Activated T-cell treated with anti-CD3 and anti-CD28 coated beads, Interleukin-2, amount 50 U/mL, for 24 hours (primary cell): ENCODE measurements around the gene ASPHD2.
A peak's percentile ranks its signal among the peaks of the same experiment; 100 is the strongest.
"Not testable (repeated sequence)": the region's sequence is repeated elsewhere in the genome, so short reads cannot be mapped to it uniquely, and the experiment has no call there.

Experiments
- DNase-seq: peaks from one replicate; pipeline ENCODE4 v3.0.0-alpha.2; 2020
- H3K27ac Mint-ChIP-seq: 2 replicates; pipeline ENCODE4 v1.8.0; 2020; ENCODE audit warnings: mild to moderate bottlenecking, mixed read lengths
- H3K27me3 Mint-ChIP-seq: 2 replicates; pipeline ENCODE4 v1.8.0; 2020; ENCODE audit warnings: mixed read lengths
- H3K36me3 Mint-ChIP-seq: 2 replicates; pipeline ENCODE4 v1.8.0; 2020; ENCODE audit warnings: low read depth, mixed read lengths
- H3K4me1 Mint-ChIP-seq: 2 replicates; pipeline ENCODE4 v1.8.0; 2020; ENCODE audit warnings: low read depth, mixed read lengths
- H3K4me3 Mint-ChIP-seq: 2 replicates; pipeline ENCODE4 v1.8.0; 2020; ENCODE audit warnings: mild to moderate bottlenecking, moderate library complexity, mixed read lengths
- H3K9me3 Mint-ChIP-seq: 2 replicates; pipeline ENCODE4 v1.8.0; 2020; ENCODE audit warnings: mixed read lengths

The ASPHD2 gene

GRCh38 chr22:26432619-26433311 is 3.7 kb downstream of the ASPHD2 start:
- Mint-ChIP-seq H3K27me3 (no peaks in the 10 kb centered on the region), H3K9me3 (no peaks in the 10 kb centered on the region), H3K36me3 (peaks cover 55% of the 10 kb centered on the region), H3K4me1 (peaks cover 67% of the 10 kb centered on the region), H3K4me3 (no peak overlapping the region), H3K27ac (no peak overlapping the region)
- no peak for DNase-seq

DNA sequence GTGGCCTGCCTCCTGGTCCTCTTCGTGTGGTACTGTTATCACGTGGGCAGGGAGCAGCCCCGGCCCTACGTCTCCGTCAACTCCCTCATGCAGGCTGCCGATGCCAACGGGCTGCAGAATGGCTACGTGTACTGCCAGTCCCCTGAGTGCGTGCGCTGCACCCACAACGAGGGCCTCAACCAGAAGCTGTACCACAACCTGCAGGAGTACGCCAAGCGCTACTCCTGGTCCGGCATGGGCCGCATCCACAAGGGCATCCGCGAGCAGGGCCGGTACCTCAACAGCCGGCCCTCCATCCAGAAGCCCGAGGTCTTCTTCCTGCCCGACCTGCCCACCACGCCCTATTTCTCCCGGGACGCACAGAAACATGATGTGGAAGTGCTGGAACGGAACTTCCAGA is 4.7 kb downstream of the ASPHD2 start:
- no peaks in the 10 kb centered on the region for H3K27me3 Mint-ChIP-seq
- H3K36me3 Mint-ChIP-seq, result peaks cover 50% of the 10 kb centered on the region
- no peak overlapping the region for H3K27ac Mint-ChIP-seq

DNA sequence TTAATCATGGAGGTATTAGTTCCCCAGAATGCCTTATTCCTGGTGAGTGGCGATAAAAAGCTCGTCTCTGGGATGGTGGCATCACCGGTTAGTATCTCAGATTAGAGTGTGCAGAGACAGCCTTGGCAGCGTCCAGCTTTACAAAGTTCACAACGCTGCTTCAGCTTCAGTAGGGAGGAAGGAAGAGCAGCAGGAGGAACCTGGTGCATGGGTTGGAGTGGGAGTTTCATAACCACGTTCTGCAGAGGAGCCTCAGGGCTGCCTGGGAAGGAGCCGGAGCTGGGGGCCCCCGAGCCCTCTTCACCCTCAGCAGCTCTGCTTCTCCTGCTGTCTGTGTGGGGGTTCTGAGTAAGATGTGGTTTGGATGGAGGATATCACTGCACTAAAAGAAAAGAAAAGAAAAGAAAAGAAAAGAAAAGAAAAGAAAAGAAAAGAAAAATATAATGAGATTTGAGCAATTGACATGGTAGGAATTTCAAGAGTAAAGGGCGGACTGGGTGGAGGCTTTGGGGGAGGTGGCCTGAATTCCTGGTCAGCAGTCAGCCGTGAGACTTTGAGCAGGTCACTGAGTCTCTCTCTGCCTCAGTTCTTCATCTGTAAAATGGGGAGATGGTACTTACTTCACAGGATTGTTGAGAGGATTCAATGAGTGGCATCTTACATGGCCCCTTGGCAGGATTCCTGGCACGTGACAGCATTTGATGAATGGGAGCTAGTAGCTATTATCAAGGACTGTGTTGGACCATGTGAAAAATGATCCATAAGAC is 6.5 kb downstream of the ASPHD2 start:
- Mint-ChIP-seq H3K4me1 (peaks cover 48% of the 10 kb centered on the region), H3K36me3 (peaks cover 48% of the 10 kb centered on the region), H3K4me3 (no peak overlapping the region), H3K27ac (no peak overlapping the region), H3K27me3 (no peaks in the 10 kb centered on the region), H3K9me3 (no peaks in the 10 kb centered on the region)
- DNase-seq, result no peak

More for the DNA sequence above, 4.7 kb downstream of the ASPHD2 start:
- Mint-ChIP-seq H3K4me1 (peaks cover 58% of the 10 kb centered on the region), H3K4me3 (no peak overlapping the region), H3K9me3 (no peaks in the 10 kb centered on the region)
- no peak for DNase-seq

GRCh38 chr22:26436903-26437515 is 7.9 kb downstream of the ASPHD2 start:
- peak overlapping the region; percentile 22 for H3K27ac Mint-ChIP-seq
- H3K27me3 Mint-ChIP-seq, result no peaks in the 10 kb centered on the region
- no peak overlapping the region for H3K4me3 Mint-ChIP-seq
- H3K4me1 Mint-ChIP-seq, result peaks cover 33% of the 10 kb centered on the region
- H3K9me3 Mint-ChIP-seq, result no peaks in the 10 kb centered on the region
- peaks cover 55% of the 10 kb centered on the region for H3K36me3 Mint-ChIP-seq
- no peak for DNase-seq

- Mint-ChIP-seq H3K9me3 (no peaks in the 10 kb centered on the region), H3K36me3 (peaks cover 58% of the 10 kb centered on the region), H3K27ac (no peak overlapping the region), H3K4me3 (no peak overlapping the region), H3K4me1 (peaks cover 25% of the 10 kb centered on the region), H3K27me3 (no peaks in the 10 kb centered on the region)
- DNase-seq, result no peak
Observed at GRCh38 chr22:26437694-26438392, 8.8 kb downstream of the ASPHD2 start.

GRCh38 chr22:26438776-26439175 is 9.7 kb downstream of the ASPHD2 start:
- not testable (repeated sequence) for DNase-seq, H3K4me3 Mint-ChIP-seq, H3K9me3 Mint-ChIP-seq, H3K27me3 Mint-ChIP-seq, H3K27ac Mint-ChIP-seq
- peaks cover 24% of the 10 kb centered on the region for H3K4me1 Mint-ChIP-seq
- peaks cover 55% of the 10 kb centered on the region for H3K36me3 Mint-ChIP-seq

GRCh38 chr22:26439559-26439958 is 10.5 kb downstream of the ASPHD2 start:
- Mint-ChIP-seq H3K9me3 (no peaks in the 10 kb centered on the region), H3K4me1 (peaks cover 24% of the 10 kb centered on the region), H3K27me3 (no peaks in the 10 kb centered on the region), H3K27ac (no peak overlapping the region), H3K4me3 (no peak overlapping the region), H3K36me3 (peaks cover 54% of the 10 kb centered on the region)
- no peak for DNase-seq

DNA sequence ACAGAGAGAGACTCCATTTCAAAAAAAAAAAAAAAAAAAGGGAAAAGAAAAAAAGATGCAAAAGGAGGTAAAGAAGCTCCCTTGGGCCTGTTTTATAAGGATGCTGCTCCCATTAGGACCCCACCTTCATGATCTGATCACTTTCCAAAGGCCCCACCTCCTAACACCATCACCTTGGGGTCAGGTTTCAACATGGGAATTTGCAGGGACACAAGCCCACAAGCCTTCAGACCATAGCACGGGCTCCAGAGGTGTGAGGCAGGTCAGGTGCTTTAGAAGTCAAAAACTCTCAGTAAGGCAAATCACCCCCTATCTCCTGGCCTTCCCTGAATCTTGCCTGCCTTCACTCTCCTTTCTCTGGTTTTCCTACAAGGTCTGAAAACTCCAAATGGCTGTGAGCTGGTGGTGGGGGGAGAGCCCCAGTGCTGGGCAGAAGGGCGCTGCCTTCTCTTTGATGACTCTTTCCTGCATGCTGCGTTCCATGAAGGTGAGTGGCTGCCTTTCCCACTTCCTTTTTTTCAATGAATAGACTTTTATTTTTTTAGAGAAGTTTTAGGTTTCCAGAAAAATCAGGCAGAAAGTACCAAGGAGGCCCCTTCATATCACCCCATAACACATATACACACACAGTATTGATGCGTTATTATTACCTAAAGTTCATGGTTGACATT is 13.2 kb downstream of the ASPHD2 start:
- Mint-ChIP-seq H3K36me3 (peaks cover 36% of the 10 kb centered on the region), H3K4me1 (peaks cover 1% of the 10 kb centered on the region), H3K9me3 (no peaks in the 10 kb centered on the region), H3K27me3 (no peaks in the 10 kb centered on the region), H3K4me3 (no peak overlapping the region), H3K27ac (no peak overlapping the region)
- DNase-seq, result no peak

DNA sequence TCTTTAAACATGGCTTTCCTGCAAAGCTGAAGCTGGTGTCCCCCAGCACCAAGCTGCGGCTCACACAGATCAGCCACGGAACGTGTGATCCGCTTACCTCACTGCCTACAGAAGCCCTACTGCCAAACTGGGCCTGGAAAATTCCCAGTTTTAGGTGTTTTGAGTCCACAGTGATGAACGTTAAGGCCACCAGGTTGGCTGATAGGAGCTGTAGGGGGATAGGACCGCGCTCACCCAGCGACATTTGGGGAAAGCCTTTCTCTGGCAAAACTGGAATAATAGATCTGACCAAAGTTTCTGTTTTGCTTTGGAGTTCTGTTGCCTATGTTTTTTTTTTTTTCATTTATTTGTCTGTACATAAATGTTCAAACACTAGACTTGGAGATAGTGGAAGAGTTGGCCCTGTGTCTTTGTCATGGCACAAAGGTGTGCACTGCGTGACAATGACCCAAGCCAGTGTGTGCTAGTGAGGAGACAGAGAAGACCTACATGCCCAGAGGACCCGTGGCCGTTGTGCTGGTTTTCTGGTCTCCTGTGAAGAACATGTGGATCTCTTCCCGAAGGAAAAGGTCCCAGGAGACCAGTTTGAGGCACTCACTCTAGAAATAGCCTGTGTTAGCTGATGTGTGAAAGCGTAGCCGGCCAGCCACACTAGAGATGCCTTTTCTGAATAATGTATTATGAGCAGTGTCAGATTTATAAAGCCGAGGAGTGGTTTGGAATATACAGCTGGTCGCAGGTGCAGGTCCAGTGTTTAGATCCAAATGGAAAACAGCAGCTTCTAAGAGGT is 15.0 kb downstream of the ASPHD2 start:
- Mint-ChIP-seq H3K4me3 (no peak overlapping the region), H3K27me3 (no peaks in the 10 kb centered on the region), H3K4me1 (no peaks in the 10 kb centered on the region), H3K27ac (no peak overlapping the region), H3K36me3 (peaks cover 35% of the 10 kb centered on the region), H3K9me3 (no peaks in the 10 kb centered on the region)
- DNase-seq, result no peak

- Mint-ChIP-seq H3K9me3 (no peaks in the 10 kb centered on the region), H3K4me1 (no peaks in the 10 kb centered on the region), H3K27ac (no peak overlapping the region), H3K36me3 (peaks cover 36% of the 10 kb centered on the region), H3K4me3 (no peak overlapping the region), H3K27me3 (no peaks in the 10 kb centered on the region)
- DNase-seq, result no peak
Observed at GRCh38 chr22:26444777-26445176, 15.7 kb downstream of the ASPHD2 start.

GRCh38 chr22:26445577-26446275 is 16.7 kb downstream of the ASPHD2 start:
- H3K4me1 Mint-ChIP-seq, result no peaks in the 10 kb centered on the region
- no peak for DNase-seq
- H3K9me3 Mint-ChIP-seq, result no peaks in the 10 kb centered on the region
- no peak overlapping the region for H3K4me3 Mint-ChIP-seq
- H3K27me3 Mint-ChIP-seq, result no peaks in the 10 kb centered on the region
- H3K27ac Mint-ChIP-seq, result no peak overlapping the region
- H3K36me3 Mint-ChIP-seq, result peaks cover 42% of the 10 kb centered on the region

DNA sequence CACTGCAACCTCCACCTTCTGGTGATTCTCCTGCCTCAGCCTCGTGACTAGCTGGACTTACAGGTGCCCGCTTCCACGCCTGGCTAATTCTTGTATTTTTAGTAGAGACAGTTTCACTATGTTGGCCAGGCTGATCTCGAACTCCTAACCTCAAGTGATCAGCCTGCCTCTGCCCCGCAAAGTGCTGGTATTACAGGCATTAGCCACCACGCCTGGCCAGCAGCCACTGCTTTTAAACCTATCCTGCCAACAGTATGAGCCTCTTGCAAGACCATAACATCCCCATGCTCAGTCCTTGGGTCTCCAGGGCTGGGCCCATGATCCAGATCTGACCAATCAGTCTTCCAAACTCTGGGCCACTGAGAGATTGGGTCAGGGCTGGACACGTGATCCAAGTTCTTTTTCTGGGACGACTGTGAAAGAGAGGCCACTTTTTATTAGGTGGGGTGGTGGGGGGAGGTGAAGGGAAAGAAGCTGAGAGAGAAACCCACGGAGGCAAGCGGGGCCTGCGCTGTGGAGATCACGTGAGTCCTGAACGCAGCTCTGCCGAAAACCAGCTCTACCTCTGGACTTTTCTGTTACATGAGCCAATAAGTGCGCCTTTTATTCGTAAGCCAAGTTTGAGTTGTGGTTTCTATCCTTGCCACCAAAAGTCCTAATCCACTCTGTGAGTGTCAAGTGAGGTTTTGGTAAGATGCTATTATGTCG is 17.9 kb downstream of the ASPHD2 start:
- Mint-ChIP-seq H3K4me3 (no peak overlapping the region), H3K9me3 (no peaks in the 10 kb centered on the region), H3K27ac (peak overlapping the region; percentile 3), H3K4me1 (no peaks in the 10 kb centered on the region), H3K36me3 (peaks cover 50% of the 10 kb centered on the region), H3K27me3 (no peaks in the 10 kb centered on the region)
- DNase-seq, result no peak
